Upper lobe of left lung (tissue), 4 donors: ENCODE measurements around the gene FGFRL1.

ENCODE experiments used
- CTCF ChIP-seq, 6 experiments: fragments of 450-650 bp in 4 of 6; fragments of 200-600 bp in 2 of 6; sonication (generic) in 2 of 6; IDR thresholded peaks; one replicate each; pipeline ENCODE4 v1.5.1; 2016 to 2019; ENCODE audit warnings: antibody characterized with exemption in 6 of 6
- POLR2A ChIP-seq, 4 donors: fragments of 450-650 bp; IDR thresholded peaks; one replicate each; pipeline ENCODE4 v1.5.1; 2016 to 2017; ENCODE audit warnings: antibody characterized with exemption in 4 of 4, mild to moderate bottlenecking in 2 of 4
- POLR2AphosphoS5 ChIP-seq, 2 donors: sonication (generic); formaldehyde crosslinking; IDR thresholded peaks; one replicate each; pipeline ENCODE4 v1.5.1; 2017; ENCODE audit warnings: antibody characterized with exemption in 2 of 2

- no peak for TF ChIP-seq CTCF (IDR thresholded peaks at IDR 0.05)
- no peak for TF ChIP-seq POLR2A (IDR thresholded peaks at IDR 0.05)
- no peak for TF ChIP-seq POLR2AphosphoS5 (IDR thresholded peaks at IDR 0.05)
Measured at GRCh38 chr4:1069394-1069793, 58.0 kb downstream of the FGFRL1 start.
